ENCODE results near the gene OPRM1.

DNA sequence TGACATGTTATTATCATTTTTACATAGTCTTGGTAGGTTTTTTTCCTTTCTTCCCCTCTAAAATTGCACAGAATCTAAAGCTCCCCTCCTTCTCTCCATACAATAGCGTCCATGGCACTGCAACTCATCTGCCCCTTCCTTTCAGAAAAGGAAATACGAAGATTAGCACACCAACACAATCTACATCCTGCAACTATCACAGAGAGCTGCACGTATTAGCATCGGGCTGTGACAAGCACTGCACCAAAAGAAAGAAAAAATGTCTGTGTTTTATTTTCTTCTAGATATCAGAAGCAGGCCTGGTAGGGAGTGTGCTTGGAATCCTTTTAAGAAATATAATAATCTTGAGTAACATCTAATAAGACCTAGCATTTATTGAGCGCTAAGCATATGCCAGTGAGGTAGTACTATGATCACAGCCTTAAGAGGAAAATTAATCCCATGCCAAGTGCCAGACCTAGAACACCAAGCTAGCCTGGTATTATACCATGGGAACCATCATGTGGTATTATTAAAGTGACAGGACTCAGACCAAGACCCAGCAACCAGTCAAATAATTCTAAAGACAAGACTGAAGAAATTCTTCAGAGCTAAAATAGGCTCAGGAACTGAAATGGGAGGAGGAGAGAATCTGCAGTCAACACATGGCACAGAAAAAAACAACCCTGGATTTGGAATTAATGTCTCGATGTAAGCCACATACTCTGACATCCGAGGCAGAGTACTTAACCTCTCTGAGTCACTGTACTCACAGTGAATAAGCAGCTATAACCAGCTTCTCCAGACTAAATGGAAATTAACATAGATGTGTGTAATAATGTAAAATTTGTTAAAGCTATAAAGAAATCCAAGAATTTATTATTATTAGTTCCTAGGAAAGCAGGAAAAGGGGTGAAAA is 193.2 kb downstream of the OPRM1 start:
- TF ChIP-seq CTCF (IDR thresholded peaks at IDR 0.05; ENCODE audit: insufficient read depth, low read length) (no peak), POLR2AphosphoS5 (IDR thresholded peaks at IDR 0.05; ENCODE audit: low read depth) (no peak)

Data from HL-60 (cell line).